ENCODE measurements around the gene PIGX.

Gene PIGX

DNA sequence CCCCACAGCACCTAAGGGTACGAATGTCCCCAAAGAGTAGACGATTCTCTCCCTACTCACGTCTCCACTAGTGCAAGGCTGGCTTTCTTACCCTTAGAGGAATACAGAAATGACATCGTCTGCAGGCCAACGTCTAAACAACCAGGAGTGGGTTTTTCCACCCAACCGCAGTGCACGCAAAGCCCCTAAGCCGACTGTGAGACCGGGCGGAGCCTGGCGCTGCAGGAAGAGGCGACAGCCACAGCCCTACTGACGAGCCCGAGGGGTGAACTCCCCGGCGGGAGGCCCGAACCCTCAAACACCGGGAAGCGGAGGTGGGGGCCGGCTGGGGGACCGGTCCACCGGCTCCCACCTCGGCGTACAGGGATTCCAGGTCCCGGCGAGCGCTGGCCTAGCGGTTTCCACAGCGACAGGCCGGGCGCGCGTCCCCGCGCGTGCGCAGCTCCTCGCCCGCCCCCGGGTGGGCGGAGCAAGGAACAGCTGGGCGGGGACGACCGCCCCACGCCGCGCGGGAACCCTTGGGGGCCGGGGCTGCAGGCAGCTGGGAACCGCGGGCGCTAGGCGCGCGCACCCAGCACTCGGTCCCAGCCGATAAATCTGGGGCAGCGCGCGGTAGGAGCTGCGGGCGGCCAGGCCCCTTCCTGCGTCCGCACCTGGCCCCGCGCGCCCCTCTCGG is at the start of gene PIGX, which contains the start of gene CEP19:
TSS of gene PIGX (plus strand) at position 540 of the 676 bp plus-strand sequence.
TSS of gene CEP19 (minus strand) at position 413 of the 676 bp plus-strand sequence. CDS start 3,593 bp downstream, outside the sequence.
- peak; percentile 84 for DNase-seq

DNA sequence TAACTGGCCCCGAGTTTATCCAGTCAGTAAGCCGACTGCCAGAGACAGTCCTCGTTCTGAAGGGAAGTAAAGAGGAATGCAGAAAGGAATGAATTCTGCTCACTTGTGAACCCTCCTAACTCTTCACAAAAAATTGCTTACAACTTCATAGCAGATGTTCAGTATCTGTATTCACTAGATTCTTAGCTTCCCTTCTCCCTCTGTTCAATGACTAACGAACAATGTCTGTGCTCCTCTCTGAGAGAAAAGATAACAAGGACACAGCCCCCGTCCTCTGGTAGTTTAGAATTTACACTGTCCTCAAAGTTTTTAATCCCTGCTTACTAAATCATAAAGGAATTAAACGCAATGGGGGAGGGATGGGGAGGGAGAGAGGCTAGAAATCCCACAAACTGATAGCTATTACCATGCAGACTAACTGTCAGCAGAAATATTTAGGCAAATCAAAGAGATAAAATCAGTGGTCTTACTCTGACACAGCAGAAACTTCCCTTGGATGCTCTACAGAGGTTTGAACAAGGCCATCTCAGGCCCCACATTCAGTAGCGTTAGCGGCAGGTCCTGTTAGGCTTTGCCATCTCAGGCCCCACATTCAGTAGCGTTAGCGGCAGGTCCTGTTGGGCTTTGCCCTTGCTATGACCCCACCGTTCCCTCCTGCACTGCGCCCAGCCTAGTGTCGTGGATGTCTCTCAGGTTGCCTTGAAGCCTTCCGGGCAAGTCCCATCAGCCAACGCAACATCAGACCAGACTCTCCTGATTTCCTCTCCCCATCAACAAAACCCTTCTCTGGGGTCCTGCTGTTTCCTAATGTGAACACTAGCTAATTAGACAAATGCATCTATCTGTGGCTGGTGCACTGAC is 49.2 kb upstream of the PIGX start:
- DNase-seq = no peak

DNA sequence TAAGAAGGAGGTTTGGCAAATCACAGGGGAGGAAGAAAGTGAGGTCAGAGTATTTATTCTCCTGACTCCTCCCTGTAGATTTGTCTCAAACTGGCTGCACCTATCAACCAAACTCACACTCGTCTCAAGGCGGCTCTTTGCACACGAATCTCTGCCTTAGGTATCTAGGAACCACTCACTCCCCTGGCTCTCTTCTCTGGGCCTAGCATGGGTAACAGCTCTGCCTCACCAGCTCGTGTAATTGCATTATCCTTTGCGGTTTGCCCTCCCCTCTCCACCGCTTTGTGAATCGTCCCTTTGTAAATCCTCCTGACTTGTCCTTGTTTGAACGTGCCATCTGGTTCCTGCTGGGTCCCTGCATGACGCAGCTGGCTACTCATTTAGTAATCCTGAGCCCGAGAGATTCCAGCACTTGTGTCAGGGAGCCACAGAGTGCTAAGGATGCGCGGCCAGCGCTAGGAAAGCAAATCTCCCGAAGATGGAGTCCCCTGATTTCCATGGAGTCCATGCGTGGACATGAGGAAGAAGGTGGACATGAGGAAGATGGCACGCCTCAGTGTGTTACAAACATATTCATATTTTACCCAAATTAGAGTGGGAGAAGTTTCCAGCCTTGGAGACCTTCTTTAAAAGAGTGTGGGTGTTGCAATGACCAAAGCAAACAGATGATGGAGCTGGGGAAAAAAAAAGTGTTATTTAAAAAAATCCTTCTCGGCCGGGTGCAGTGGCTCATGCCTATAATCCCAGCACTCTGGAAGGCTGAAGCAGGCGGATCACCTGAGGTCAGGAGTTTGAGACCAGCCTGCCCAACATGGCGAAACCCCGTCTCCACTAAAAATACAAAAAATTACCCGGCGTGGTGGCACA is 45.9 kb upstream of the PIGX start:
- no peak for DNase-seq

DNA sequence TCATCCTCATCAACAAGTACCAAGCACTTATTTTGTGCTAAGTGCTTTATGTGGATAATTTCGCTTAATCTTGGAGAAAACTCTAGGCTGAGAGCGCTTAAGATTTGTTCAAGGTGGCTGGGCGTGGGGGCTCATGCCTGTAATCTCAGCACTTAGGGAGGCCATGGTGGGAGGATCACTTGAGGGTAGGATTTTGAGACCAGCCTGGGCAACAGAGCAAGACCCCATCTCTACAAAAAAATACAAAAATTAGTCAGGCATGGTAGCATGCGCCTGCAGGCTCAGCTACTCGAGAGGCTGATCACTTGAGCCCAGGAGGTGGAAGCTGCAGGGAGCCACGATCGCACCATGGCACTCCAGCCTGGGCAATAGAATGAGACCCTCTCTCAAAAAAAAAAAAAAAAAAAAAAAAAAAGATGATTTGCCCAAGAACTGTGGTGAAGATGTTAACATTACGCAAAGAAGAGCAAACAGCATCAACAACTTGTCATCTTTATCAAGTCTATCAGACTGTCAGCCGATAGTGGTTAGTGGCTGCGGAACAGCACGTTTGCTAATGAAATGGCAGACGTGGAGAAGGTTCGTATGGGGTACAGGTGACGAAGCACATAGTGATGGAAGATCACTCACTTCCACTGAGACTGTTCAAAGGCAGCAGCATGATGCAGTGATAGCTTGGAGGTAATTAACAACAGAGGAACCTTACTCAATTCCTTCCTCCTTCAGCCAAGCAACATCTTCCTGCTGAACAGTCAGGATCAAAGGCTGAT is 44.9 kb upstream of the PIGX start:
- DNase-seq = no peak

DNA sequence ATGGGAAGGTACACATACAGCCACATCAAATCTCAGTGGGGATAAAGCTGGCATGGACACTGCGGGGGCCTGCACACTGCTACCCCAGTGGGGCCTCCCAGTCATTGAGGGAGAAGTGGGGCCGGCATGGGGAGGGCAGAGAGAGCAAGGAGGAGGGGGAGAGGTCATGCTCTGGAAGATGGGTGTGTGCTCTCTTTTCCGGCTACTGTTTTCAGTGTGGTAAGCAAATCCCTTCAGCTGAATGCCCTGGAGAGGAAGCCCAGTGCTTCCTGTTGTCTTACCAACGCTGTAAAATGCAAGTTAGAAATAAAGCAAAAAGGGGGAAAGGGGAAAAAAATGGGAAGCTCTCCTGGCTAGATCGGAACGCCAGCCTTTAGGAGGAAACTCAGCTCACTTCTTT is 41.8 kb upstream of the PIGX start:
- DNase-seq = no peak

DNA sequence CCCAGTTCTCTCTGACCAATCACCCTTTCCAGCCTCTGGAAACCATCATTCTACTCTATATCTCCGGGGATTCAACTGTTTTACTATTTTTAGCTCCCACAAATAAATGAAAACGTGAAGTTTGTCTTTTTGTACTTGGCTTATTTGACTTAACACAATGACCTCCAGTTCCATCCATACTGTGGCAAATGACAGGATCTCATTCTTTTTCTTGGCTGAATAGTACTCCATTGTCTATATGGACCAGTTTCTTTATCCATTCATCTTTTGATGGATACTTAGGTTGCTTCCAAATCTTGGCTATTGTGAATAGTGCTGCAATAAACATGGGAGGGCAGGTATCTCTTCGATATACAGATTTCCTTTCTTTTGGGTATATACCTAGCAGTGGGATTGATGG is 38.5 kb upstream of the PIGX start:
- no peak for DNase-seq

DNA sequence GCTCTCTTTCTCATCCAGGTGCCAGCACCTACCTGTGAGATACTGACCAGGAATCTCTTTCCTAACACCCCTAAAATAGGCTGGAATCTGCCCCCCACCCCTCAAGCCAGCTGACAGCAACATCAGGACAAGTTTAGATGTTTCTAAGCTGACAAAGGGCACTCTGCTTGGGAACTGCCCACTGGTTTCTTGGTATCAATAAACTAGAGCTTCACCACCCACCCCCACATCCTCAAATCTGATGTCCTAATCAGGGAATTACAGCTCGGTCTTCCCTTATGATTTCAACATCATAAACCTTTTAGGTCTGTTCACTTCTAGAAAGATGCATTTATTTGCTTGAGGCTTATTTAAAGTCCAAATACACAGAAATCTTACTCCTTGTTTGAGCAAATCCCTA is 34.8 kb upstream of the PIGX start:
- no peak for DNase-seq

DNA sequence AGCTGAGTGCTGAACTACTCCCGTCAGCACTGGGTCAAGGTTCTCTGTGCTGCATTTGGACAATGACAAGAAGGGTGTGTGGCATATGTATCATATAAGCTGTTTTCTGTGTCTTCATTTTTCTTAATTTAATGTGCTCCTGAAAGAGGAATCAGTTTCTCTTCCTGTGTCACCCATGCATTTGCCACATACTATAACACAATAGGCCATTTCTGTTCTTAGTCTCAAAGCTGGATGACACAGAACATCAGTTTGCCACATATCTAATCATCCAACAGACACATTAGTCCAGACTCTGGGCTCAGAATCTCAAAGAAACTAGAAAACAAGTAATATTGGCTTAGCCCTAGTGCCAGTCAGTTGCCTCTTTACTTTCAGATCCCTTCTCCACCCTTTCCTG is 34.2 kb upstream of the PIGX start:
- DNase-seq = no peak

DNA sequence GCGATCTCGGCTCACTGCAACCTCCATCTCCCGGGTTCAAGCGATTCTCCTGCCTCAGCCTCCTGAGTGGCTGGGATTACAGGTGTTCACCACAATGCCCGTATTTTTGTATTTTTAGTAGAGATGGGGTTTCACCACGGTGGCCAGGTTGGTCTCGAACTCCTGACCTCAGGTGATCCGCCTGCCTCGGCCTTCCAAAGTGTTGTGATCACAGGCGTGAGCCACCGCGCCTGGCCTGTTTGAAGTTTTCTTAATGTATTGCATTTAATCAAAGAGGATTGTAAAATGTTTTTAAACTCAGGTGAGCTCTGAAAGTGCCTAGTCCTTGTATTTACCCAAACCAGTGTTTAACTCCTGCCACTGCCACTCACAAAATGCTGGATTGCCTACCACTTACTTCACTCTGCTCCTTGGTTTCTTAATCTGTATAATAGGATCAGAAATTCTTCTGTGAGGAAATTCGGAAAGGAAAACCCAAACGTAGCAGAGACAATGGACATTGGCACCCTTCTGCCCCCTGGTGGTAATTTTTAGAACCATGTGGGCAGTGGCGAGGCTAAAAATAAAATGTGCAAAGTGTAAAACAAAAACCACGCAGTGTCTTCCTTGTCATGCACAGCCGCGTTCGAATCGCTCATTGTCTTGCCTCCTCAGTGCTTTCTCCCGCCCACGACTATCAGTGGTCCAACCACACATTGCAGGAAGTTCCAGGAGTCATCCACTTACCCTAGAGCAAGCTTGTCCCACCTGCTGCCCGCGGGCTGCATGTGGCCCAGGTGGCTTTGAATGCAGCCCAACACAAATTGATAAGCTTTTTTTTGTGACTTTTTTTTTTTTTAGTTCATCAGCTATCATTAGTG is 27.4 kb upstream of the PIGX start:
- peak; percentile 44 for DNase-seq

DNA sequence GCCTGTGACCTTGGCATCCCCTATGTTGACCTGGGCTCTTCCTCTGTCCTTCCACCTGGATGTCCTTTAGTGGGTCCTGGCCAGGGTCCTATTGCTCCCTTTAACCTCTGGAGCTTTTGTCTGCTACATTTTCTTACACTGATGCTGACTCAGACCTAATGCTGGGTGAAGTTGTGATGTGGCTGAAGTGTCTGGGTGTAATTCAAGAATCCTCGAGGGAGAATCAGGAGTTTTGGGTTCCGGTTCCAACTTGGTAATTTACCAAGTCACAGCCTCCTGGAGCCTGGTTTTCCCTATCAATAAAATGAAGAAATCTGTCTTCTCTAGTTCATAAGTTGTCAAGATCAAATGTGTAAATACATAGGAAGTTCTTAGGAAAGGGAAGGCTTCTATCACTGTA is 25.7 kb upstream of the PIGX start:
- no peak for DNase-seq

DNA sequence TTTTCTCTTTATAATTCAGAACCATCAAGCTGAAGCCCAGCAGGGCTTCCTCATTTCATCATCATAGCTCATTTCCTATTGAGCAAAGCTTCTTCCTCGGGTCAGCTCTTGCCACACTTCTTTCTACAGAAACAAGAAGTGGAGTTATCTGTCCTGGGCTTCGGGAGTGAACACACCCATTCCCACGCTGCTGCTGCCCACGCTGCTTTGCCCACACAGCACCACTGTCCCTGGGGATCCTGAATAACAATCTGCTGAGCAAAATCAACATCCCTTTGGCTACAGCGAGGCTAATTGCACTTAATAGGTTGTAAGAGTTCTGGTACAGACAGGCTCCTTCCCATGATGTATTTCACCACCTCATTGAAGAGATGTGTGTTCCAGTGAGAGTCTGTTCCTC is 23.8 kb upstream of the PIGX start:
- DNase-seq = no peak

DNA sequence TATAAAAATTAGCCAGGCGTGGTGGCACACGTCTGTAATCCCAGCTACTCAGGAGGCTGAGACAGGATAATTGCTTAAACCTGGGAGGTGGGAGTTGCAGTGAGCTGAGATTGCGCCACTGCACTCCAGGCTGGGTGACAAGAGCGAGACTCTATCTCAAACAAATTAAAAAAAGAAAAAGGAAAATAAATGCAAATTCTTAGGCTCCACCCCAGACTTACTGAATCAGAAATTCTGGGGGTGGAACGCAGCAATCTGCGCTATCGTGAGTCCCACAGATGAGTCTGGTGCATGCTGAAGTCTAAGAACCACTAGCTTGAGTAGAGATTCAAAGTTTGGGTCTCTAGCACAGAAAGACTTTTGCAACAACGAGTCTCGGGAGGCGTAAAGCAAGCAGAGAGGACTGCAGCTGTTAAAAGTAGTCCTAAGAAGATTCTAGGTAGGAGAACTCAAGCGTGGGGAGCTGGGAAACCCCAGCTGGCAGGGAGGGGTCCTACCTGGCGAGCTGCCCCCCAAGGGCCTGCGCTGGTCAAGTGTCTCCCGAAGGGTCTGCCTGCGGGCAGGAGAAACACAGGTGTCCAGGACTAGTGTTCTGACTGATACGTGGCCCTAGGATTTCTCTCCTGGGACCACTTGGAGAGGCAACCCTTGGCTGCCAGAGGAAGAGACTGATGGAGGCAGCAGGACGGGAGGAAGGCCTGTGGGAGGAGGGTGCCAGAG is 22.1 kb upstream of the PIGX start:
- no peak for DNase-seq

DNA sequence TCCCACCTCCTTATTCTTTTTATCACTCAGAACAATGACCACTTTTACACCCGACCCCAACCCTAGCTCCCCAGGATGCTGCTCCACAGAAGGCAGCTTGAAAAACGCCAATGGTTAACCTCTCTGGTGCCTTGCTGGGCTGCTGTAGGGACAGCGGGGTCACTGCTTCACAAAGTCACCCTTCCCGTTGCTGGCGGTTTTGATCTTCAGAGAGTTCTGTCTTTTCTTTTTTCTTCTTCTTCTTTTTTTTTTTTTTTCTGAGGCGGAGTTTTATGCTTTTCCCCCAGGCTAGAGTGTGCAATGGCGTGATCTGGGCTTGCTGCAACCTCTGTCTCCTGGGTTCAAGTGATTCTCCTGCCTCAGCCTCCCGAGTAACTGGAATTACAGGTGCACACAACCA is 20.8 kb upstream of the PIGX start:
- DNase-seq = no peak

DNA sequence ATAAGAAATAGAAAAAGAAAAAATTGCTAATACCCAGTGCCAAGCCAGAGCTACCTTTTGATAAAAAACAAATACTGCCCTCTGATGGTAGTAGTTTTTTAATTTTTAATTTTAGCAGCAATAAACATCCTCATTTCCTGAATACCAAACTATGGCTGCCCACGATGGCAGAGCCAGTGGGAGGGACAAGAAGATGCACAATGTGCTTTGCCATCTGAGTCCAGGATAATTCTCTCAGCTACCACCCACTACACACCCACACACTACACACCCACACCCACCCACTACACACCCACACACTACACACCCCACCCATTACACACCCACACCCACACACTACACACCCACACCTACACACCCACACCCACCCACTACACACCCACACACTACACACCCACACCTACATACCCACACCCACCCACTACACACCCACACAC is 18.0 kb upstream of the PIGX start:
- DNase-seq = no peak

DNA sequence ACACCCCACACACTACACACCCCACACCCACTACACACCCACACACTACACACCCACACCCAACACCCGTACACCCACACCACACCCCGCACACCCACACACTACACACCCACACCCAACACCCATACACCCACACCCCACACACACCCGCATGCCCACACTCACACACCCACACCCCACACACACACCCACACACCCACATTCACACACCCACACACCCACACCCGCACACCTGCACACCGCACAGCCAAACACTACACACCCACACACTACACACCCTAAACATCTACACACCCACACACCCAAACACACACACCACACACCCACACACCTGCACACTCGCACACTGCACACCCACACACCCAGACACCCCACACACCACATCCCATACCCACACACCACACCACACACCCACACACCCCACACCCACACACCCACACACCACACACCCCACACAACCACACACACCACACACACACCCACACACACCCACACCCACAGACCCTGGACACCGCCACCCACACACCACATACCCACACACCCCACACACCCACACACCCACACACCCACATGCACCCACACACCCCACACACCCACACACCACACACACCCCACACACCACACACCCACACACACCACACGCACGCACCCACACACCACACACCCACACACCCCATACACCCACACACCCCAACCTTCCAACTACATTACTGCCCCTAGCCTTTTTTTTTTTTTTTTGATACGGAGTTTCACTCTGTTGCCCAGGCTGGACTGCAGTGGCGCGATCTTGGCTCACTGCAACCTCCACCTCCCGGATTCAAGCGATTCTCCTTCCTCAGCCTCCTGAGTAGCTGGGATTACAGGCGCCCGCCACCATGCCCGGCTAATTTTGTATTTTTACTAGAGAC is 17.0 kb upstream of the PIGX start:
- DNase-seq = no peak

DNA sequence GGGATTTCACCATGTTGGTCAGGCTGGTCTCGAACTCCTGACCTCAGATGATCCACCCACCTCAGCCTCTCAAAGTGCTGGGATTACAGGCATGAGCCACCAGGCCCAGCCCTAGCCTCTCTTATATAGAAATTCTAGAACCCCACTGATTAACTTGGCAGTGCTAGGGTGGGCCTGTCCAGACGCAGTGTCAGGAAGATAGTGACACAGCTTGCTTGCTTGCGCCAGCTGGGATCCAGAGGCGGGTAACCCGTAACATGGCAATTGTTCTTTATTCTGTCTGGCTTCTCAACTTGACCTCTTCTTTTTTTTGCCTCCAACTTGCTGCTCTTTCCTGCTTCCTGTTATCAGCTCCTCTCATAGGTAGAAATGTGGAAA is 16.3 kb upstream of the PIGX start:
- DNase-seq = no peak

DNA sequence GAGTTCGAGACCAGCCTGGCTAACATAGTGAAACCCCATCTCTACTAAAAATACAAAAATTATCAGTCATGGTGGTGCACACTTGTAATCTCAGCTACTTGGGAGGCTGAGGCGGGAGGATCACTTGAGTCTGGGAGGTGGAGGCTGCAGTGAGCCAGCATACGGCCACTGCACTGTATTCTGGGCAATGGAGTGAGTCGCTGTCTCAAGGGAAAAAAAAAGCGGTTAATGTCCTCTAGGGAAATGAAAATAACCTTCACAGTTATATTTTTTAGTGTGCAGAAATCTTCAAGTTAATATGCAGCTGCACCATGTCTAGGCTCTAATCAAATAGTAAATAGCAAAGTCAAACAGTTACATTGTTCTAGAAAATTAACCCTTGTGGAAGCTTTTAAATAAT is 14.9 kb upstream of the PIGX start:
- DNase-seq = no peak

DNA sequence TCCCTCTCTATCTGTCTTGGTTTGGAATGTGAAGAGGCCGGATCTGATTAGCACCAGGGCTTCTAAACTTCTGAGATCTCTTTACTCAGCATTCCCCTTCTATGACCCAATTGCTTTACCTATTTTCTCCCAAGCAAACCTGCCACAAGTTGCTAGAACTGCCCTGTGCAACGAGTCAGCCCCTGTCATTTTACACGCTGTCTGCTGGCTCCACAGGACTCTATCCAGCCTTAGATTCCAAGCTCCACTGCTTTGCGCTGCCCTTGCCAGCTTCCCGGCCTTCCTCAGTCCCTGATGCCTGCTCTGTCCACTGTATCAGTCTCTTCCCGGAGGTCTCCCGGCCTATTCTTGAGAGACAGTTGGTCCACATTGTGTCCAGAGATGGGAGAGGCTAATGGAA is 12.4 kb upstream of the PIGX start:
- no peak for DNase-seq

DNA sequence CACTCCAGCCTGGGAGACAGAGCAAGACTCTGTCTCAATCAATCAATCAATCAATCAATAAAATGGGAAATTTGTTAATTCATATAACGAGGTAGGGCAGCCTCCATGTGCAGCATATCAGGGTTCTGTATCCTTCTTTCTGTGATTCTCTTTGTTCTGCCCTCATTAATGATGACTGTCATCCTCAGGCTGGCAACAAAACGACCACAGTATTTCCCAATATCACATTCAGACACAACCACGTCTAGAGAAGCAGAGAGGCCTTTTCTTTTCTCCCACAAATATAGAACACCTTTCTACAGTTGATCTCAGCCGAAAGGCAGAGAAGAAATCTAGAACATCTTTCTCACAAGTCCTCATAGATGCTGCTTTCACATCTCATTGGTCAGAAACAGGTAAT is 11.4 kb upstream of the PIGX start:
- no peak for DNase-seq

DNA sequence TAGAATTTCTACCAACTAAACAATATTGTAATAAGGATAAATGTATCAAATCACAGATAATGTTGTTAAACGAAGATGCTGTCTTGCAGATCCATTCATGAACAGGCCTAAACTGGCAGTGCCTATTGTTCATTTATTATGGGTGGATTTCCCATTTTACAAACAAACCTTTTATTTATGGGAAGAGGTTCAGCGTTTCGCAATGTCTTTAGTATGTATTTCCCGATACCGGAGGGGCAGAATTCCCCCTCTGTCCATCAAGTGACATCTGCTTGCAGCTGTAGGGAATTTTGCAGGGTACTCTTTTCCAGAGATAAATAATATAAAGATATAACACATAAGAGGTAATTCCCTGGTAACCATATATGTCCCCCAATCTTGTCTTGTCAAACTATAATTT is 5.8 kb upstream of the PIGX start:
- no peak for DNase-seq
